ENCODE measurements around the gene MYMX. TPM values are rescaled to one million over a fixed set of nuclear protein-coding genes. Genes with fewer than 3 reads are reported as not detected.

The MYMX gene
- total RNA-seq, 1 experiment from 2014 or later: 1.8 TPM

- DNase-seq (ENCODE audit: low read depth, low spot score) (no peak), ATAC-seq (no peak)
- ChIA-PET CTCF (no interaction called here), POLR2A (no interaction called here)
- no peak for TF ChIP-seq CTCF (IDR thresholded peaks at IDR 0.05)
- no peak for TF ChIP-seq SIN3A (IDR thresholded peaks at IDR 0.05; ENCODE audit: borderline replicate concordance, insufficient read depth, low read depth, low read length)
- no peak for TF ChIP-seq REST (IDR thresholded peaks at IDR 0.05; ENCODE audit: insufficient read depth in 1 of 2, low read depth in 2 of 2, low read length in 1 of 2)
- TF ChIP-seq POLR2AphosphoS5 (IDR thresholded peaks at IDR 0.05; ENCODE audit: low read depth, low read length): no peak
- TF ChIP-seq TCF7L2 (IDR thresholded peaks at IDR 0.05; ENCODE audit: low read depth, low read length): no peak
- Histone ChIP-seq H3K27me3 (ENCODE audit: control insufficient read depth, insufficient read depth, low read length) (peaks cover 16% of the 10 kb centered on the region), H3K27ac (ENCODE audit: low read length) (no peak overlapping the region), H3K4me1 (ENCODE audit: control insufficient read depth, insufficient read depth, low read length) (peaks cover 18% of the 10 kb centered on the region), H3K9me3 (ENCODE audit: control insufficient read depth, insufficient read depth, low read depth, low read length) (no peaks in the 10 kb centered on the region), H3K4me3 (ENCODE audit: low read depth in 2 of 2, low read length in 2 of 2) (no peak overlapping the region), H3K36me3 (ENCODE audit: control insufficient read depth, insufficient read depth, low read length) (no peaks in the 10 kb centered on the region; the same call in none of the 2 replicates)
- BruUV-seq (replicated peaks): no TSS peak
- in situ Hi-C loops (cut with HindIII; ENCODE audit: low pct_unique_long_range_greater_than_20kb, low sequenced_read_pairs) (no loop called here), intact Hi-C loops (cut with micrococcal nuclease; ENCODE audit: unreplicated experiment) (no loop called here)
These were observed 50.5 kb downstream of the MYMX start for GRCh38 chr6:44267252-44267651.

Other genes starting within 250 kb of the MYMX start
- 82.0 TPM for gene MRPL14, start 89.5 kb upstream of the MYMX start, total RNA-seq (2021; ENCODE audit: unreplicated experiment)
- 54.1 TPM for gene TMEM63B, start 89.4 kb upstream of the MYMX start, total RNA-seq (2021; ENCODE audit: unreplicated experiment)
- gene CAPN11, start 58.1 kb upstream of the MYMX start, total RNA-seq (2021; ENCODE audit: unreplicated experiment): 1.2 TPM
- 263 TPM for gene SLC29A1, start 6.7 kb downstream of the MYMX start, total RNA-seq (2021; ENCODE audit: unreplicated experiment)
- 1,253 TPM for gene HSP90AB1, start 30.2 kb downstream of the MYMX start, total RNA-seq (2021; ENCODE audit: unreplicated experiment)
- 105 TPM for gene SLC35B2, start 40.6 kb downstream of the MYMX start, total RNA-seq (2021; ENCODE audit: unreplicated experiment)
- 24.9 TPM for gene NFKBIE, start 48.6 kb downstream of the MYMX start, total RNA-seq (2021; ENCODE audit: unreplicated experiment)
- gene TMEM151B, start 53.5 kb downstream of the MYMX start, total RNA-seq (2021; ENCODE audit: unreplicated experiment): 0.18 TPM
- gene AARS2, start 96.4 kb downstream of the MYMX start, total RNA-seq (2021; ENCODE audit: unreplicated experiment): 13.1 TPM
- gene SPATS1, start 125.7 kb downstream of the MYMX start, total RNA-seq (2021; ENCODE audit: unreplicated experiment): not detected
- 23.3 TPM for gene CDC5L, start 170.8 kb downstream of the MYMX start, total RNA-seq (2021; ENCODE audit: unreplicated experiment)